Lower leg skin (tissue), 3 donors: ENCODE data around the gene SLC39A11.

Experiments used
- POLR2A ChIP-seq, 2 donors: fragments of 450-650 bp; IDR thresholded peaks; one replicate each; pipeline ENCODE4 v1.6.1; 2016 to 2017; ENCODE audit warnings: antibody characterized with exemption in 2 of 2, mild to moderate bottlenecking in 1 of 2, moderate library complexity in 1 of 2
- TF ChIP-seq, protein P1 (sequence below), 3 donors: fragments of 450-650 bp; IDR thresholded peaks; one replicate each; pipeline ENCODE4 v1.5.1; 2016; ENCODE audit warnings: antibody characterized with exemption in 3 of 3, mild to moderate bottlenecking in 3 of 3, moderate library complexity in 2 of 3

DNA sequence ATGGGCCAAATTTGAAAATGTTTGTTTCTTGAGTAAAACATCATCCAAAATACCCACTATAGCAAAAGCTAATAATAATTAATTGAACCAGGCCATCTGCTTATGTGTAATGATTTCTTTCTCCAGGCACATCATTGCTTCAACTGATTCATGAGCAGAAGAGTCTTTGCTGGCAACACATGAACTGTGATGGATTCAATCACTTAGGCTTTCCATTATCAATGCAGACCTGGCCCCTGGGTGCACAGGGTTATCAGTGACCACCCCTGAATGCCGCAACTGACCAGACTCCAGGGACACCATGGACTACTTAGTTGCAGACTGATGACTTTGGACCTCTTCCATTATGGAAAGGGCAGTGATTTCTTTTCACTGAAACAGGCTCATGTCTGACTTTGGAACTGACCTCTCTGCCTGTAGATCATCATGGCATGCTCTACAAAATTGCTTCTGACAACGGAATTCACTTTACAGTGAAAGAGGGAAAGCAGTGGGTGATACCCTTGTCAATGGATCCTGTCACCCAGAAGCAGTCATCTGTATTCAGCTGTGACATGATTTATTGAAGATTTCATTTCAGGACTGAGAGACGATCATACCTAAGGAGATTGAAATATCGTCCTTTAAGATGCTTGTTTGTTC, 448.8 kb downstream of the SLC39A11 start:
- TF ChIP-seq, protein P1, sequence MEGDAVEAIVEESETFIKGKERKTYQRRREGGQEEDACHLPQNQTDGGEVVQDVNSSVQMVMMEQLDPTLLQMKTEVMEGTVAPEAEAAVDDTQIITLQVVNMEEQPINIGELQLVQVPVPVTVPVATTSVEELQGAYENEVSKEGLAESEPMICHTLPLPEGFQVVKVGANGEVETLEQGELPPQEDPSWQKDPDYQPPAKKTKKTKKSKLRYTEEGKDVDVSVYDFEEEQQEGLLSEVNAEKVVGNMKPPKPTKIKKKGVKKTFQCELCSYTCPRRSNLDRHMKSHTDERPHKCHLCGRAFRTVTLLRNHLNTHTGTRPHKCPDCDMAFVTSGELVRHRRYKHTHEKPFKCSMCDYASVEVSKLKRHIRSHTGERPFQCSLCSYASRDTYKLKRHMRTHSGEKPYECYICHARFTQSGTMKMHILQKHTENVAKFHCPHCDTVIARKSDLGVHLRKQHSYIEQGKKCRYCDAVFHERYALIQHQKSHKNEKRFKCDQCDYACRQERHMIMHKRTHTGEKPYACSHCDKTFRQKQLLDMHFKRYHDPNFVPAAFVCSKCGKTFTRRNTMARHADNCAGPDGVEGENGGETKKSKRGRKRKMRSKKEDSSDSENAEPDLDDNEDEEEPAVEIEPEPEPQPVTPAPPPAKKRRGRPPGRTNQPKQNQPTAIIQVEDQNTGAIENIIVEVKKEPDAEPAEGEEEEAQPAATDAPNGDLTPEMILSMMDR (IDR thresholded peaks at IDR 0.05) = no peak
- TF ChIP-seq POLR2A (IDR thresholded peaks at IDR 0.05) = no peak
